Pancreas (tissue), 10 donors: ENCODE measurements around the gene OCLN. TPM values are rescaled to one million over a fixed set of nuclear protein-coding genes. Genes with fewer than 3 reads are reported as not detected.
A peak's percentile ranks its signal among the peaks of the same experiment; 100 is the strongest.
"Not testable (repeated sequence)": the region's sequence is repeated elsewhere in the genome, so short reads cannot be mapped to it uniquely, and the experiment has no call there.

Experiments used
- ATAC-seq, 4 donors: fragments of 200-7000 bp; cut with Tn5 transposase; one replicate each; pipeline versions ENCODE4 v1.8.0 to v1.9.1; 2020; ENCODE audit warnings: mild to moderate bottlenecking in 4 of 4, moderate library complexity in 4 of 4
- DNase-seq, 6 donors: peaks; one replicate each; pipeline ENCODE4 v3.0.0-alpha.2; 2020
- FAIRE-seq: peaks from 2 replicates; lab custom pipeline; 2012; peaks lifted over from hg19 to GRCh38; lab: Jason Lieb, UNC
- H3K27ac ChIP-seq, 4 donors: fragments of 200-600 bp; sonication (generic); 1 replicate in 3 of 4; 2 replicates in 1 of 4; pipeline versions ENCODE4 v1.5.0 to v1.8.0; 2020
- H3K27me3 ChIP-seq, 4 donors: fragments of 200-600 bp; one replicate each; pipeline ENCODE4 v1.8.0; 2021
- H3K36me3 ChIP-seq, 3 donors: fragments of 200-600 bp; sonication (generic) in 1 of 3; one replicate each; pipeline versions ENCODE4 v1.5.0 to v1.8.0; 2020 to 2021
- H3K4me1 ChIP-seq, 3 donors: fragments of 200-600 bp; one replicate each; pipeline ENCODE4 v1.8.0; 2021
- H3K4me3 ChIP-seq, 4 donors: fragments of 200-600 bp; sonication (generic) in 2 of 4; one replicate each; pipeline versions ENCODE4 v1.5.0 to v1.8.0; 2020 to 2021
- H3K9me3 ChIP-seq, 4 donors: fragments of 200-600 bp; one replicate each; pipeline ENCODE4 v1.8.0; 2021
- WGBS, 2 donors: extraction: QIAGEN DNeasy Blood & Tissue Kit; methylation state at CpG; one replicate each; pipeline ENCODE4 v1.1.7; 2013; 5-methylcytosine and 5-hydroxymethylcytosine counted together
- intact Hi-C, 3 donors: fragments of 100-400 bp; cut with DNase I; formaldehyde crosslinking; loops; one replicate each; pipeline versions ENCODE4 v1.11.1 to v1.14.2; 2022
- polyA plus RNA-seq, 2 donors: library from polyadenylated mRNA; stranded (reverse); fragments of 200-250 nt; gene quantifications; one replicate each; pipeline ENCODE4 v1.2.3, GENCODE V29; 2013
- total RNA-seq, 6 donors: library from RNA; stranded (reverse); fragmentation: NEBNext Ultra II Directional in 4 of 6; extraction: Animal tissue kit (Norgen Biotek cat#: 25700) in 4 of 6; gene quantifications; one replicate each; pipeline versions ENCODE4 v1.2.1 to v1.2.4, GENCODE V29; 2021 to 2023
- donor health status: healthy with polysubstance abuse.
- donor health status: DM: no; HTN: no; CAD: no; lungs with moderate emphysema.
- donor health status: DM: no; HTN: no; CAD: no.
- donor health status: control.
- donor health status: control.
- donor health status: Bipolar disorder and iron deficiency.
- donor health status: DM: yes; HTN: yes; CAD: no.
- donor health status: DM: no; HTN: no; CAD: no.
- donor health status: DM: no; HTN: no; CAD: no.
- donor health status: DM: yes; HTN: yes; CAD: no.

Gene OCLN
- total and polyA plus RNA-seq, 8 donors, result 10.9 to 107 (median 41.2) TPM

DNA sequence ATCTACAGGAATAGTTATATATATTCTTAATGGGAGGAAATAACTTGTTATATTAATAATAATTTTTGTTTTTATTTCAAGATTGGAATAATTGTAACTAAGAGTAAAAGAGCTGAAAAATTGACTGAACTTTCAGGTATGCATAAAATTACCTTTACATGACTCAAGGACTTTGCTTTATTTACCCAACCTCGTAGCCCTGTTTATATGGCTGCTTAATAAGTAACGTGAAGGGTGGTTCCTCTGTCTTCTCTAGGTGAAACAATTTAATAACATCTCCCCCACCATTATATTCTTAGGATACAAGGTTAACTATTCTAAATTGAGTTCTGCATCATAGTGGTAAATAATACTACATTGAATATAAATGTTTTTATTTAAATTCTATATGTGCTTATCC lies 75.5 kb downstream of the OCLN start:
- WGBS, 2 donors, result no CpG with 5 or more reads among the region's 2 CpGs
- intact Hi-C loops, result not testable (repeated sequence)

DNA sequence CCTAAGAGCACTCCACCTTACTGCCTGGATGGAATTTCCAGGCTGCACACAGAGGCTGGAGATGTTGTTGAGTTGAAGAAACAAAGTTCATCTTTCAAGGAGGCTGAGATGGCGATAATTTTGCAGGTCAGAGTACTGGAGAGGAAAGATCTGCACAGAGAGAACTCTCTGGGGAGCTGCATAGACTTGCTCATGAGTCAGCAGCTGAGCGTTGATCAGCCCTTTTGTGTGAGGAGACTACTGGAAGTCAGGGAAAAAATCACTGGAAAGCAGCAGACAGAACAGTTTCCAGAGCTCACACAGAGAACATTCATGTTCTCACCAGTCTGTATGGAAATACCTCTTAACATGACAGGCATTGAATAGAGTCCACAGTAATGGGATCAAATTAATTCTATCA lies 90.8 kb downstream of the OCLN start:
- intact Hi-C loops, result not testable (repeated sequence)

More for the DNA sequence above, 75.5 kb downstream of the OCLN start:
- not testable (repeated sequence) for H3K27ac ChIP-seq, H3K4me3 ChIP-seq, DNase-seq, H3K27me3 ChIP-seq, FAIRE-seq, H3K36me3 ChIP-seq, H3K9me3 ChIP-seq, H3K4me1 ChIP-seq
- peak in 2 of 4 donors; percentile 53 to 55 for ATAC-seq

DNA sequence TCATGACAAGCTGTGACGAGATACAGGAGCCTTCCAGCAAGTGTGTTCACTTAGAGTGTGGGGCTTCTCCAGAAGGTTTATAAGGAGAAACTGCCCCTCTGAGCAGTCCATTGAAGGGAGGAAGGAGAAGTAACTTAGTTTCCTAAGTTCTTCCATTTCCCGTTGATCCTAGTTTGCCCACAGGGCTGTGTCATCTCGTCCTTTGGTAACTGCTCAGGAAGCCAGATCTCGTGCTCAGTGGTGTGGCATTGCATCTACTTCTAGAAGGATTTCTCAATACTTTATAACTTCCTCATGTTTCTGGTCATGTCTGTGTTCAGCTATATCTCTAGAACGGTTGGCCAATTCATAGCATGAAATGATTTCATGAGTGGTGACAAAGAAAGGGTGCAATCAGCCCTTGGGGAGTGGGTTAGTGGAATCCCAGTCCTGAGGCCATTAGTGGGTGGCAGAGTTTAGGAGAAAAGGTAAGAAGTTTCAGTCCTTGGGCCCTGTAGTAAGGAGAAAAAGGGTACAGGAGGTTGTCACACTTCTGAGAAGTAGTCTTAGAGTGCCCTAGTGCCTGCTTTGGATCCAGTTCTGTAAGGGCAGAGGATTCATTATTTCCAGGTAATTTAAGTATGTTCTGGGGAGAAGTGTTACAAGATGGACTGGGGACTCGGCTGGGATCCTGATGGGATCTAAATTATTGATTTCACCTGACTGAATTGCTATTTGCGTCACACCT lies 103.7 kb downstream of the OCLN start:
- FAIRE-seq, H3K4me1 ChIP-seq, H3K27ac ChIP-seq, H3K27me3 ChIP-seq, H3K4me3 ChIP-seq, H3K36me3 ChIP-seq, H3K9me3 ChIP-seq, DNase-seq, intact Hi-C loops: not testable (repeated sequence)
- 89 to 93% methylated on average over 1 of the region's 7 CpGs for WGBS, 2 donors
- ATAC-seq, result peak in 2 of 4 donors; percentile 74 to 79

More for the DNA sequence above, 90.8 kb downstream of the OCLN start:
- not testable (repeated sequence) for DNase-seq, H3K36me3 ChIP-seq, H3K9me3 ChIP-seq, H3K4me3 ChIP-seq, H3K27ac ChIP-seq, H3K27me3 ChIP-seq, ATAC-seq, H3K4me1 ChIP-seq, FAIRE-seq
- no CpG with 5 or more reads among the region's 2 CpGs for WGBS, 2 donors

DNA sequence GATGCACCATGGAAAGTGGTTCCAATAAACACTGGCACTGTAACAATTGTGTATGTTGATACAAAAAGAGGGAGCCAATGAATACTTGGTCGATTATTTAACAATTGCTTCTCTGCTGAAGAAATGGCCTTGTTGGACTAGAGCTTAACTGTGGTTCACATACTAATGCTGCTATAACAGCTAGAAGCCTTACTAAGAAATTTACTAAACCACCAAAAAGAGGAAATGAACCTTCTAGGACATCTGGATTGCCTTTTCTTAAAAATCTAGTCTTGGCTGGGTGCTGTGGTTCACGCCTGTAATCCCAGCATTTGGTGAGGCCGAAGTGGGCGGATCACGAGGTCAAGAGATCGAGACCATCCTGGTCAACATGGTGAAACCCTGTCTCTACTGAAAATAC lies 109.4 kb downstream of the OCLN start:
- FAIRE-seq, intact Hi-C loops, H3K4me3 ChIP-seq, H3K9me3 ChIP-seq, H3K4me1 ChIP-seq, H3K36me3 ChIP-seq, H3K27me3 ChIP-seq, DNase-seq, H3K27ac ChIP-seq: not testable (repeated sequence)
- no CpG with 5 or more reads among the region's 6 CpGs for WGBS, 2 donors
- ATAC-seq, result peak in 1 of 4 donors; percentile 46

DNA sequence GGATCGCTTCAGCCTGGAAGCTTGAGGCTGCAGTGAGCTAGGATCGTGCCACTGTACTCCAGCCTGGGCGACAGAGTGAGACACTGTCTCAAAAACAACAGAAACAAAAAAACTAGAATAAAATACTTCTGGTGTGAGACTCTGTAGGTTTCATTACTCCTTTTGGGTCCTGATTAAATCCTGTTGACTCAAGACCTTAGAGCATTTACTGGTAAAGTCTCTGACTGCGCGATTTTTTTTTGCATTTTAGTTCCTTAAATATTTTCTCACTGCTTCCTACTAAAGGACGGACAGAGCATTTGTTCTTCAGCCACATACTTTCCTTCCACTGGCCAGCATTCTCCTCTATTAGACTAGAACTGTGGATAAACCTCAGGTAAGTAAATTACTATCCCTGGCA lies 114.2 kb downstream of the OCLN start:
- 82 to 91% methylated on average over 3 of the region's 6 CpGs for WGBS, 2 donors
- H3K4me3 ChIP-seq, H3K36me3 ChIP-seq, intact Hi-C loops, H3K27me3 ChIP-seq, H3K4me1 ChIP-seq, H3K27ac ChIP-seq, DNase-seq, FAIRE-seq, H3K9me3 ChIP-seq: not testable (repeated sequence)
- ATAC-seq, result peak in 2 of 4 donors; percentile 64 to 73

Other genes with a start within 250 kb of the OCLN start
- gene CCDC125, start 160.0 kb upstream of the OCLN start, total RNA-seq, result 10 to 100 TPM in 1 of 6 donors, 1 to 10 TPM in 5; 4.2 to 10.9 (median 6.3) TPM
- gene CCDC125, start 160.0 kb upstream of the OCLN start, polyA plus RNA-seq, result 1 to 10 TPM; 3.2 to 3.4 TPM
- 10 to 100 TPM in 4 of 6 donors, 1 to 10 TPM in 2; 8.4 to 16.3 (median 13.0) TPM for gene AK6, start 123.3 kb upstream of the OCLN start, total RNA-seq
- 10 to 100 TPM; 27.3 to 28.5 TPM for gene AK6, start 123.3 kb upstream of the OCLN start, polyA plus RNA-seq
- 10 to 100 TPM; 15.6 to 28.9 (median 24.0) TPM for gene TAF9, start 123.3 kb upstream of the OCLN start, total RNA-seq
- 10 to 100 TPM; 25.2 to 34.8 TPM for gene TAF9, start 123.3 kb upstream of the OCLN start, polyA plus RNA-seq
- 10 to 100 TPM in 5 of 6 donors, 1 to 10 TPM in 1; 8.0 to 15.3 (median 11.3) TPM for gene RAD17, start 123.0 kb upstream of the OCLN start, total RNA-seq
- 10 to 100 TPM in 1 of 2 donors, 1 to 10 TPM in 1; 9.5 to 16.8 TPM for gene RAD17, start 123.0 kb upstream of the OCLN start, polyA plus RNA-seq
- gene MARVELD2, start 77.7 kb upstream of the OCLN start, total RNA-seq, result 10 to 100 TPM; 15.5 to 34.7 (median 21.0) TPM
- 1 to 10 TPM; 4.0 to 5.6 TPM for gene MARVELD2, start 77.7 kb upstream of the OCLN start, polyA plus RNA-seq
- 10 to 100 TPM in 5 of 6 donors, 1 to 10 TPM in 1; 9.4 to 15.6 (median 13.4) TPM for gene GTF2H2C, start 67.4 kb downstream of the OCLN start, total RNA-seq
- gene GTF2H2C, start 67.4 kb downstream of the OCLN start, polyA plus RNA-seq, result 10 to 100 TPM; 13.3 TPM